Tibial nerve (tissue), 4 donors: ENCODE data around the gene COMMD2. TPM values are rescaled to one million over a fixed set of nuclear protein-coding genes. Genes with fewer than 3 reads are reported as not detected.
A peak's percentile ranks its signal among the peaks of the same experiment; 100 is the strongest.

Experiments used
- DNase-seq, 2 donors: peaks; one replicate each; pipeline ENCODE4 v3.0.0-alpha.2; 2019; ENCODE audit warnings: low spot score in 2 of 2
- H3K27ac ChIP-seq, 4 donors: fragments of 200-600 bp; sonication (generic) in 3 of 4; one replicate each; pipeline ENCODE4 v1.5.1; 2017 to 2019; ENCODE audit warnings: mild to moderate bottlenecking in 1 of 4
- H3K27me3 ChIP-seq, 2 donors: fragments of 200-600 bp; sonication (generic) in 1 of 2; one replicate each; pipeline versions ENCODE4 v1.5.1 to v1.6.0; 2017 to 2019
- H3K36me3 ChIP-seq, 3 donors: fragments of 200-600 bp; sonication (generic); one replicate each; pipeline ENCODE4 v1.5.1; 2018 to 2019
- H3K4me1 ChIP-seq, 4 donors: fragments of 200-600 bp; sonication (generic) in 3 of 4; one replicate each; pipeline ENCODE4 v1.5.1; 2017 to 2019
- H3K4me3 ChIP-seq, 4 donors: fragments of 200-600 bp; sonication (generic) in 3 of 4; one replicate each; pipeline ENCODE4 v1.5.1; 2017 to 2019; ENCODE audit warnings: mild to moderate bottlenecking in 1 of 4, moderate library complexity in 1 of 4
- H3K9me3 ChIP-seq, 4 donors: fragments of 200-600 bp; sonication (generic) in 3 of 4; one replicate each; pipeline ENCODE4 v1.5.1; 2017 to 2019
- EP300 ChIP-seq, 2 donors: sonication (generic); formaldehyde crosslinking; IDR thresholded peaks; one replicate each; pipeline ENCODE4 v1.6.1; 2017; ENCODE audit warnings: antibody characterized with exemption in 2 of 2, mild to moderate bottlenecking in 1 of 2
- POLR2A ChIP-seq, 2 donors: fragments of 450-650 bp; IDR thresholded peaks; one replicate each; pipeline ENCODE4 v1.6.1; 2017; ENCODE audit warnings: antibody characterized with exemption in 2 of 2, mild to moderate bottlenecking in 2 of 2, moderate library complexity in 2 of 2
- WGBS, 2 donors: methylation state at CpG; one replicate each; pipeline ENCODE4 v1.1.5; 2018; 5-methylcytosine and 5-hydroxymethylcytosine counted together
- total RNA-seq, 4 donors: library from RNA; depleted of rRNA; stranded (reverse); fragments of >200 nt; gene quantifications; one replicate each; pipeline ENCODE4 v1.1.0, GENCODE V29; 2016
- TF ChIP-seq, protein P1 (sequence below), 5 experiments: fragments of 200-600 bp in 3 of 5; fragments of 450-650 bp in 2 of 5; sonication (generic) in 3 of 5; IDR thresholded peaks; one replicate each; pipeline ENCODE4 v1.5.1; 2016 to 2019; ENCODE audit warnings: antibody characterized with exemption in 5 of 5, mild to moderate bottlenecking in 3 of 5, moderate library complexity in 2 of 5

COMMD2 gene
- total RNA-seq, 4 donors from 2014 or later: 18.6 to 28.2 (median 22.3) TPM

DNA sequence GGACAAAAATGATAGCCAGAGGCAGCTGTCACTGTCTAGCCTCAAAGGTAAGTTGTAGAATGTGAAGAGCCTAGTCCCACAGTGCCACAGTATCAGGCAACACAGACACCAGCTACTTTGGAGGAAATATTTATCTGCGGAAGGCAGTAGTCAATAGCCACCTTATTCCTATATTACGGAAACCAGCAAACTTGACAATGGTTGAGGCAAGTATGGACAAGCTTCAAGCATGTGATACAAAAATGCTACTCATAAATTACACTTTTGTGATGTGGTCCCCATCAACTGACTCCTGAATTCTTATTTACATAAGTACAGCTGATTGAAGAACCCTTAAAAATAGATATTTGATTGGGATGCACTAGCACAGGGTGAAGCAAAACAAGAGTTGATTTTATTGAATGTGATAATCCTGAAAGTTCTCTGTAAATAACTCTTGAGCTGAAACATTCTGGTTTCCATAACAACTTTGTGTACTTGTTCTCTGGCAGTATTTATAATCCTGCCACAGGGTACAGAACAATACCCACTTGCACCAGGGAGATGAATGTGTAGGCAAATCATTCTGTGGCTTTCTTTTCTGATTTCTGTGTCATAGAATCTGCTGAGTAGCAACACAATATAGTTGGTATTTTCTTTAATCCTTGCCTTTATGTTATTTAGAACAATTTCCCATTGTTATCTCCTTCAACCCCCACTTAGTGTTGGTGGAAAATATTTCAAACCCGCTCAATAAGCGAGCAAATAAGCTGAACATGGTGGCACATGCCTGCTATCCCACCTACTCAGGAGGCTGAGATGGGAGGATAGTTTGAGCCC, 40.4 kb upstream of the COMMD2 start, which contains the start of gene ANKUB1:
TSS of gene ANKUB1 (minus strand) at position 103 of the 819 bp plus-strand sequence. CDS start 188 bp downstream, outside the sequence.
- Histone ChIP-seq H3K36me3 (no peaks in the 10 kb centered on the region), H3K4me1 (peaks cover 0 to 7% (median 0%) of the 10 kb centered on the region in 4 donors), H3K4me3 (no peak within 1 kb of the TSS), H3K27me3 (no peaks in the 10 kb centered on the region), H3K9me3 (no peaks in the 10 kb centered on the region), H3K27ac (peak within 1 kb of the TSS in 2 of 4 donors; percentile 69 to 74)
- 60 to 71% methylated on average over 4 of the region's 4 CpGs for WGBS, 2 donors
- DNase-seq: no peak
- TF ChIP-seq EP300 (IDR thresholded peaks at IDR 0.05) (no peak), POLR2A (IDR thresholded peaks at IDR 0.05) (no peak)
- TF ChIP-seq, protein P1, sequence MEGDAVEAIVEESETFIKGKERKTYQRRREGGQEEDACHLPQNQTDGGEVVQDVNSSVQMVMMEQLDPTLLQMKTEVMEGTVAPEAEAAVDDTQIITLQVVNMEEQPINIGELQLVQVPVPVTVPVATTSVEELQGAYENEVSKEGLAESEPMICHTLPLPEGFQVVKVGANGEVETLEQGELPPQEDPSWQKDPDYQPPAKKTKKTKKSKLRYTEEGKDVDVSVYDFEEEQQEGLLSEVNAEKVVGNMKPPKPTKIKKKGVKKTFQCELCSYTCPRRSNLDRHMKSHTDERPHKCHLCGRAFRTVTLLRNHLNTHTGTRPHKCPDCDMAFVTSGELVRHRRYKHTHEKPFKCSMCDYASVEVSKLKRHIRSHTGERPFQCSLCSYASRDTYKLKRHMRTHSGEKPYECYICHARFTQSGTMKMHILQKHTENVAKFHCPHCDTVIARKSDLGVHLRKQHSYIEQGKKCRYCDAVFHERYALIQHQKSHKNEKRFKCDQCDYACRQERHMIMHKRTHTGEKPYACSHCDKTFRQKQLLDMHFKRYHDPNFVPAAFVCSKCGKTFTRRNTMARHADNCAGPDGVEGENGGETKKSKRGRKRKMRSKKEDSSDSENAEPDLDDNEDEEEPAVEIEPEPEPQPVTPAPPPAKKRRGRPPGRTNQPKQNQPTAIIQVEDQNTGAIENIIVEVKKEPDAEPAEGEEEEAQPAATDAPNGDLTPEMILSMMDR (IDR thresholded peaks at IDR 0.05): no peak

DNA sequence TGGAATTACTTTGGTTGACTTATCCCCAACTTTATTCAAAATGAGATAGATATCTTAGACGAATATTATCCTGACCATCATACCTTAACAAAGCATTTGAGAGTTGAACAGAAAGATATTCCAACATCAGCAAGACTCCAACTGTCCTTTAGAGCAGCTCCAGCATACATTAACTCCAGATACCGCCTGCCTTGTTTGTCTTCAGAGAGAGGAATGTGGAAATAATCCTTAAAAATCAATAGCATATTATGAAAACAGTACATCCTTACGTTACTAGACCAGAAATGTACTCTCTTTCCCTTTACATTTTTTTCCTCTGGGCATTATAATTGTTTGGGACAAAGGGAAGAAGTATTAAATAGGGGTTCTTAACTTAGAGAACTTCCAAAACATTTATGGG, 38.4 kb upstream of the COMMD2 start:
- Histone ChIP-seq H3K27me3 (no peaks in the 10 kb centered on the region), H3K4me3 (no peak overlapping the region), H3K27ac (no peak overlapping the region), H3K9me3 (no peaks in the 10 kb centered on the region), H3K4me1 (peaks cover 0 to 9% (median 0%) of the 10 kb centered on the region in 4 donors), H3K36me3 (no peaks in the 10 kb centered on the region)
- TF ChIP-seq, protein P1 (IDR thresholded peaks at IDR 0.05): no peak
- no peak for TF ChIP-seq EP300 (IDR thresholded peaks at IDR 0.05)
- no peak for TF ChIP-seq POLR2A (IDR thresholded peaks at IDR 0.05)
- DNase-seq: no peak
- WGBS, 2 donors: 63 to 70% methylated on average over 3 of the region's 3 CpGs

- 60 to 62% methylated on average over 2 of the region's 2 CpGs for WGBS, 2 donors
- no peaks in the 10 kb centered on the region for H3K27me3 ChIP-seq
- no peak for TF ChIP-seq EP300 (IDR thresholded peaks at IDR 0.05)
- TF ChIP-seq, protein P1 (IDR thresholded peaks at IDR 0.05): no peak
- no peak for TF ChIP-seq POLR2A (IDR thresholded peaks at IDR 0.05)
- H3K4me3 ChIP-seq: no peak overlapping the region
- H3K36me3 ChIP-seq: no peaks in the 10 kb centered on the region
- peaks cover 0 to 9% (median 0%) of the 10 kb centered on the region in 4 donors for H3K4me1 ChIP-seq
- no peaks in the 10 kb centered on the region for H3K9me3 ChIP-seq
- DNase-seq: no peak
- H3K27ac ChIP-seq: no peak overlapping the region
These were observed 38.0 kb upstream of the COMMD2 start for GRCh38 chr3:149790268-149790667.

DNA sequence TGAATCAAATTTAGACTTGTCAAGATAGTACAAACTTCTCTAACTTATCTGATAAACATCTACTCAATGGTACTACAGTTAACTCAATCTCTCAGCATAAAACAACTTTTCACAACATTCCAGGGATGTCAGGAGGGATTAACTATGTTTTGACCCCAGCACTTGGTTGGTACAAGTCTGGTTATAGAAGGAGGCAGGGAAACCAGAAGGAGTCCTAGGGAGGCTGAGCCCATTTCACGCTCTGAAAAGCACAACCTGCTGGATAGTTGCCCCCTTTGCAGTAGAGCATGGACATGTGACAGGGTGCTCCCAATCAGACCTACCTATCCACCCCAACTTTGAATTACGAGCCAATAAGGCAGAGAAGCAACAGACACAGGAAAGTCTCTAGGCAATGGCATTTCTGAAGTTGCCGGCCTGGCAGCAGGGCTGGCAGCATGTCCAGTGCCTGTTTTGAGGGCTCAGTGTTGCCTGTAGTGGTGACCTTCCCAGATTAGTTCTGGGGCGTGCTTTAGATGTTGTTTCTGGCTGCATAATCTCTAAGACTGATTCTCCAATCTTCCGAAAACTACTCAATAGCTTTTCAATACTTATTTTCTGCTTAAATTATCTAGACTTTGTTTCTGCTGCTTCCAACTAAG, 31.9 kb upstream of the COMMD2 start:
- peak overlapping the region in 2 of 4 donors; percentile 71 to 83 for H3K27ac ChIP-seq
- DNase-seq: no peak
- 79 to 82% methylated on average over 5 of the region's 5 CpGs for WGBS, 2 donors

More for the DNA sequence above, 31.9 kb upstream of the COMMD2 start:
- H3K4me1 ChIP-seq: peaks cover 0 to 25% (median 3%) of the 10 kb centered on the region in 4 donors
- no peaks in the 10 kb centered on the region for H3K27me3 ChIP-seq
- no peaks in the 10 kb centered on the region for H3K9me3 ChIP-seq
- TF ChIP-seq, protein P1 (IDR thresholded peaks at IDR 0.05): no peak
- TF ChIP-seq POLR2A (IDR thresholded peaks at IDR 0.05): no peak
- TF ChIP-seq EP300 (IDR thresholded peaks at IDR 0.05): no peak
- no peaks in the 10 kb centered on the region for H3K36me3 ChIP-seq
- no peak overlapping the region for H3K4me3 ChIP-seq
